ENCODE data around the gene SPTBN2. TPM values are rescaled to one million over a fixed set of nuclear protein-coding genes. Genes with fewer than 3 reads are reported as not detected.

The SPTBN2 gene
- total RNA-seq, 2 donors from 2014 or later, result 3.7 to 7.1 TPM

DNA sequence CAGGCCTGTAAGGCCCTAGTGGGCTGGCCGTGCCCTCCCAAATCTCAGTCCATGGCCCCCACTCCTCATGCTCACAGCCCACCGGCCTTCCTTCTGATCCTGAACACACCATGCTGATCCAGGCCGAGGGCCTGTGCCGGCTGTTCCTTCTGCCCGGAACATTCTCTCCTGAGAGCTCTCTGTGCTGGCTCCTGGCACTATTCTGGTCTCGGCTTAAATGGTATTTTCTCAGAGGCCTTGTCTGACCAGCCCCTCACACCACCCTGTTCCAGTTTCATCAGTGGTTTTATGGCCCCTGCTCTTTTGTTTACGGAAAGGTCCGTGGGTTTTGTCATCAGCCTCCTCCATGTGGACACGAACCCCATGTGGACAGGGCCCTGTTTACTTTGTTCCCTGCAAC is 22.0 kb downstream of the SPTBN2 start:
- Histone ChIP-seq H3K9me3 (no peaks in the 10 kb centered on the region), H3K36me3 (no peaks in the 10 kb centered on the region), H3K27ac (no peak overlapping the region), H3K4me3 (no peak overlapping the region), H3K9ac (ENCODE audit: low read depth in 2 of 2, low read length in 2 of 2) (no peak overlapping the region), H3K4me1 (no peaks in the 10 kb centered on the region), H3K27me3 (no peaks in the 10 kb centered on the region)
- DNase-seq, result no peak
- TF ChIP-seq, protein P1, sequence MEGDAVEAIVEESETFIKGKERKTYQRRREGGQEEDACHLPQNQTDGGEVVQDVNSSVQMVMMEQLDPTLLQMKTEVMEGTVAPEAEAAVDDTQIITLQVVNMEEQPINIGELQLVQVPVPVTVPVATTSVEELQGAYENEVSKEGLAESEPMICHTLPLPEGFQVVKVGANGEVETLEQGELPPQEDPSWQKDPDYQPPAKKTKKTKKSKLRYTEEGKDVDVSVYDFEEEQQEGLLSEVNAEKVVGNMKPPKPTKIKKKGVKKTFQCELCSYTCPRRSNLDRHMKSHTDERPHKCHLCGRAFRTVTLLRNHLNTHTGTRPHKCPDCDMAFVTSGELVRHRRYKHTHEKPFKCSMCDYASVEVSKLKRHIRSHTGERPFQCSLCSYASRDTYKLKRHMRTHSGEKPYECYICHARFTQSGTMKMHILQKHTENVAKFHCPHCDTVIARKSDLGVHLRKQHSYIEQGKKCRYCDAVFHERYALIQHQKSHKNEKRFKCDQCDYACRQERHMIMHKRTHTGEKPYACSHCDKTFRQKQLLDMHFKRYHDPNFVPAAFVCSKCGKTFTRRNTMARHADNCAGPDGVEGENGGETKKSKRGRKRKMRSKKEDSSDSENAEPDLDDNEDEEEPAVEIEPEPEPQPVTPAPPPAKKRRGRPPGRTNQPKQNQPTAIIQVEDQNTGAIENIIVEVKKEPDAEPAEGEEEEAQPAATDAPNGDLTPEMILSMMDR (IDR thresholded peaks at IDR 0.05), result no peak
- intact Hi-C loops (cut with DNase I), result no loop called here

DNA sequence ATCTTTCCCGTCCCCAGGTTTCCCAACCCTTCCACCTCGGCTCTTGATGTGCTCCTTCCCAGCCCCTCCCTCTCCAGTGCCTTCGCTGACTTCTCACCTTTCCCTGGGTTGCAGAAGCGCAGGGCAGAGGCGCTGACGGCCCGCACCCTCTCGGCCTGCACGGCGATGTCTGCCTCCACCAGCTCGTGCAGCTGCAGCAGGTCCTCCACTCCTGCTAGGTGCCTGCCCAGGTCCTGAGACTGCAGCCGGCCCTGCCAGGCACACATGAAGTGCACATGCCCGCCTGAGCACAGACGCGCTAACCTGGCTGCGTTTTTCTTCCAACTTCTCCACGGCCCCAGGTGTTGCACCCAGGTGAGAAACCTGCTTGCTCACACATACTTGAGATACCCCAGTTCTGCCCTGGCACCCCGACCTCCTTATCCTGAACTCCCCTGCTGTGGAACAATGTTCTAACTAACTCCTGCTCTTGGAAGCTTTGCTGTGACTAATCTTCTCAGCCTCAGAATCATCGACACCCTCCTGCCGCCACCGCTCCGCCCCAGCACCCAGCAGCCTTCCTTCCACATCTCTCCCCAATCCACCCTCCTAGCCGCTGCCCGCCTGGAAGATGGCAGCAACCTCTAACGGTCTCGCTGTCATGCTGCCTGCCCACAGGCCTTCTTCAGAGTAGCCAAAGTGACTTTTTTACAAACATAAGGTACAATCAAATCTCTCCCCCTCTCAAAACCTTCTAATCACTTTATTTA is 23.3 kb downstream of the SPTBN2 start:
- no peaks in the 10 kb centered on the region for H3K36me3 ChIP-seq
- no peaks in the 10 kb centered on the region for H3K27me3 ChIP-seq
- no peak for DNase-seq
- no peaks in the 10 kb centered on the region for H3K4me1 ChIP-seq
- no peak overlapping the region for H3K27ac ChIP-seq
- intact Hi-C loops (cut with DNase I), result no loop called here
- TF ChIP-seq, protein P1 (IDR thresholded peaks at IDR 0.05), result no peak
- no peaks in the 10 kb centered on the region for H3K9me3 ChIP-seq
- H3K4me3 ChIP-seq, result no peak overlapping the region
- no peak overlapping the region for H3K9ac ChIP-seq (ENCODE audit: low read depth in 2 of 2, low read length in 2 of 2)

DNA sequence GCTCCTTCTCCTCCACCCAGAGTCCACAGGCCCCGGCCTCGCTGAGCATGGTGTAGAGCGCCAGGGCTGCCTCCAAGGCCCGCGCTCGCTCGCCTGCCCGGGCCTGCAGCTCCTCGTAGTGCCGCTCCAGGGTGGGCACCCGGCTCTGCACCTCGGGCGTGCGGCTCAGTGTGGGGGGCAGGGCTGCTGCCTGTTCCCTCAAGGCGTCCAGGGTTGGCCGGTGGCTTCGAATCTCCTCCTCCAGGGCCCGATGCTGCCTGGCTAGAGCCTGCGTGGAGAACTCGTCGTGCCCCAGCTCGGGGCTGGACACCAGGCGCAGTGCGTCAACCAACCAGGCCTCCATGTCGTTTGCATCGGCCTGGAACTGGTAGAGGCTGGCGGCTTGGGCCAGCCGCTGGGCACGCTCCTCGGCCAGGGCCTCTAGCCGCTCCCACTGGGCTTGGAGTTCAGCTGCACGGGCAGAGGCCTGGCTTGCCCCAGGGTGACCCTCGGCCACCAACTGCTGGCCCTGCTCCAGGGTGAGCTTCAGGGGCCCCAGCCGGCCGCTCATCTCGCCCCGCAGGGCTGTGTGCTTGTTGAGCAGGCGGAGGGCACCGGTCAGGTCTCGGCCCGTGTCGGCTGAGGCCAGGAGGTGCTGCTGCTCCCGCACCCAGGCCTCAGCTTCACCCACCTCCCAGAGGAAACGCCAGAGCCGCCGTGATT is 24.2 kb downstream of the SPTBN2 start:
- no peaks in the 10 kb centered on the region for H3K4me1 ChIP-seq
- intact Hi-C loops (cut with DNase I), result no loop called here
- no peaks in the 10 kb centered on the region for H3K27me3 ChIP-seq
- H3K27ac ChIP-seq, result no peak overlapping the region
- no peaks in the 10 kb centered on the region for H3K36me3 ChIP-seq
- no peak overlapping the region for H3K4me3 ChIP-seq
- TF ChIP-seq, protein P1 (IDR thresholded peaks at IDR 0.05), result no peak
- no peak overlapping the region for H3K9ac ChIP-seq (ENCODE audit: low read depth in 2 of 2, low read length in 2 of 2)
- H3K9me3 ChIP-seq, result no peaks in the 10 kb centered on the region
- DNase-seq, result no peak

DNA sequence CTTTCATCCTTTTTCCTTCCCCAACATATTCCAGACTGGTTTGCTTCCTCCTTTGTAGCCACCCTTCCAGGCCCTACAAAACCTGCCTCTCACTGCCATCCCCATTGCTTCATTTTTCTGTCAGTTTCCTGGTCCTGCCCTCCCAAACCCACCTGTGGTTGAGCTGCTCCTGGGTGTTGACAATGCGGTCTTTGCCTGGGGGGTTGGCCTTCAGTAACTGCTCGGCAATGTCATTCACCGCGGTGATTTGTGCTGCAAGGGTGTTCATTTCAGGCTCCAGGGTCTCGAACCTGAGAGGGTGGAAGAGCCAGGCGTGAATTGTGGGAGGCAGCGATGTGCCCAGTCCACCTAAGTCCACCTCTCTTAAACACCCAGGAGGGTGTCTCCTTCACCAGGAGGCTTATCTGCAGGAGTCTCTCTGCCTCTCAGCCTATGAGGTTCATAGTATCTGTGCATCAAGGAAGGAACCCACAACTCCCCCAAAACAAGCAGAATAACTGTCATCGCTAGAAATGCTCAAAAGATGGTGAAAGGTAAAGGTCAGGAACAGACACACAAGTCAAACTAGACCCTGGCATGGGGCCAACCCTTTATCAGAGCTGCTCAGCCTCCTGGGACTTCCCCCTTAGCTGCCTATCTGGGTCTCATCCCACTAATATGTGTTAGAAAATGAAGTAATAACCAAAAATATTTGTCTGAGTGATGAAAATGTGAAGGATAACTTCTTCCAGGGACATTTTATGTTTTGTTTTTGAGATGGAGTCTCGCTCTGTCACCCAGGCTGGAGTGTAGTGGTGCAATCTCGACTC is 27.4 kb downstream of the SPTBN2 start:
- H3K4me3 ChIP-seq, result no peak overlapping the region
- no peaks in the 10 kb centered on the region for H3K4me1 ChIP-seq
- no peaks in the 10 kb centered on the region for H3K36me3 ChIP-seq
- intact Hi-C loops (cut with DNase I), result no loop called here
- no peak overlapping the region for H3K9ac ChIP-seq (ENCODE audit: low read depth in 2 of 2, low read length in 2 of 2)
- no peaks in the 10 kb centered on the region for H3K27me3 ChIP-seq
- H3K27ac ChIP-seq, result no peak overlapping the region
- peak; percentile 43 for DNase-seq
- TF ChIP-seq, protein P1 (IDR thresholded peaks at IDR 0.05), result no peak
- H3K9me3 ChIP-seq, result no peaks in the 10 kb centered on the region

DNA sequence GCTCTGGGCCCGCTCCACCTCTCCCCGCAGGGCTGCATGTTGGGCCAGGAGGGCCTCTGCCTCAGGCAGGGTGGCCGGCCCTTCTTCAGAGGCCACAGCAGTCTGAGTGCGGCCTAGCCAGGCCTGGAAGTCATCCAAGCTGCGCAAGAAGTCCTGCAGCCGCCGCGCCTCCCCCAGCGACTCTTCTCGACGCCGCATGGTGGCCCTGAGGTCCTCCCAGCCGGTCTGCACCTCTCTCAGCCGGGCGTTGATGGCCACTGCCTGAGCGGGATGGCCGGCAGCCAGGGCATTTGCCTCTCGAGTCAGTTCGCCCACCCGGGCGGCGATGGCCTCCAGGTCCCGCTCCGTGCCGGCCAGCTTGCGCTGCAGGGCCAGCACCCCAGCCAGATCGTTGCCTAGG is 28.3 kb downstream of the SPTBN2 start:
- TF ChIP-seq, protein P1 (IDR thresholded peaks at IDR 0.05), result no peak
- Histone ChIP-seq H3K4me1 (no peaks in the 10 kb centered on the region), H3K9me3 (no peaks in the 10 kb centered on the region), H3K27me3 (no peaks in the 10 kb centered on the region), H3K27ac (no peak overlapping the region), H3K4me3 (no peak overlapping the region), H3K36me3 (no peaks in the 10 kb centered on the region), H3K9ac (ENCODE audit: low read depth in 2 of 2, low read length in 2 of 2) (no peak overlapping the region)
- intact Hi-C loops (cut with DNase I), result no loop called here
- DNase-seq, result no peak

Data from colonic mucosa (tissue), 4 donors.